ENCODE data around the gene SPARC.
A peak's percentile ranks its signal among the peaks of the same experiment; 100 is the strongest.

SPARC gene

DNA sequence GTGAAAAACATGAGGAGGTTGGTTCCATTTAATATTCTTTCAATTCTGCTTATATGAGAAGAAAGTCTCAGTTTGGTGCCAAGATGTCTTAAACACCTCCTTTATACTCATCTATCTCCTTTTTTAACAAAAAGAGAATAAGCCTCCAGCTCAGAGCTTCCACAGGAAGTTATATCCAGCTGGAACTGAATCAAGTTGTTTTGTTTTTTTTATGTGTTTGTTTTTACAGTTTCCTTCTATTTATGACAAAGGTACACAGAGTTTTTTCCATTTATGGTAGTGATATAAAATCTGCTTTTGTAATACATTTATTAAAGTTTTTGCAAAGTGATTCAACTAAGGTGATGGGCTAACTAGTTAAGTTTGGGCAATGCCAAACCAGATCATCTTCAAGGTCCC is 10.4 kb downstream of the SPARC start:
- no peak for DNase-seq
- TF ChIP-seq CTCF (IDR thresholded peaks at IDR 0.05; ENCODE audit: low read depth, low read length, missing control alignments), result no peak
- no peak overlapping the region for H3K4me3 ChIP-seq (ENCODE audit: low read depth, low read length)
- in situ Hi-C loops (cut with HindIII; ENCODE audit: low pct_ligation_motif_present, low sequenced_read_pairs), result no loop called here
- no peaks in the 10 kb centered on the region for H3K27me3 ChIP-seq (replicated peaks)
- peak overlapping the region; percentile 72 for H3K27ac ChIP-seq
- peaks cover 97% of the 10 kb centered on the region for H3K36me3 ChIP-seq (replicated peaks)

DNA sequence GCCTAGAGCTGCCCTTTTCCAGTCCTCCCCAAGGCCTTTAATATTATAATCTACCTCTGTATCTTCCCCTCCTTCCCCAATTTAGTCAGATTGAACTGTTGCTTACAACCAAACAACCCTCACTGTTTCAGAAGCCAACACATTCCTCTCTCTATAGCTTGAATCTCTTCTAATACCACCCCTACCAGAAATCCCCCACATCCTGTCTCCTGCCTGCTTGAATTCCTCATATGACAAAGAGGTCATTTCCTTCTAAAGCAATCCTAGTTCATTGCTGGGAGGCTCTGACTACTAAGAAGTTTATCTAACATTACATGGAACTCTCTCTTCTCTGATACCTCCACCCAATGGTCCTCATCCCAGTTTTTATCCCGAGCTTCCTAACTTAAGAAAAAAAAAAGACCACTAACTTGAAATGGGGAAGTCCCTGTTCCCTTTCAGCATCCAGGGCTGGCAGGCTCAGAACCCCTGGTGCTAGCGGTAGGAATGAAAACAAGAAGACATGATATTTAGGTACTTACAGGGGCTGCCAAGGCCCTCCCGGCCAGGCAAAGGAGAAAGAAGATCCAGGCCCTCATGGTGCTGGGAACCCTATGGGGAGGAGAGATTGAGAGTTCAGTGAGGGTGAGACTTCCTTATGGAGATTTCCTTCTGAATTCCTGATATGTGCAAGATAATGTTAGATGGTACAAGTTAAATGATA is 11.0 kb downstream of the SPARC start:
- in situ Hi-C loops (cut with HindIII; ENCODE audit: low pct_ligation_motif_present, low sequenced_read_pairs), result no loop called here
- no peak for DNase-seq
- peaks cover 97% of the 10 kb centered on the region for H3K36me3 ChIP-seq (replicated peaks)
- H3K27ac ChIP-seq, result peak overlapping the region; percentile 72
- no peak overlapping the region for H3K4me3 ChIP-seq (ENCODE audit: low read depth, low read length)
- H3K27me3 ChIP-seq (replicated peaks), result no peaks in the 10 kb centered on the region
- no peak for TF ChIP-seq CTCF (IDR thresholded peaks at IDR 0.05; ENCODE audit: low read depth, low read length, missing control alignments)

DNA sequence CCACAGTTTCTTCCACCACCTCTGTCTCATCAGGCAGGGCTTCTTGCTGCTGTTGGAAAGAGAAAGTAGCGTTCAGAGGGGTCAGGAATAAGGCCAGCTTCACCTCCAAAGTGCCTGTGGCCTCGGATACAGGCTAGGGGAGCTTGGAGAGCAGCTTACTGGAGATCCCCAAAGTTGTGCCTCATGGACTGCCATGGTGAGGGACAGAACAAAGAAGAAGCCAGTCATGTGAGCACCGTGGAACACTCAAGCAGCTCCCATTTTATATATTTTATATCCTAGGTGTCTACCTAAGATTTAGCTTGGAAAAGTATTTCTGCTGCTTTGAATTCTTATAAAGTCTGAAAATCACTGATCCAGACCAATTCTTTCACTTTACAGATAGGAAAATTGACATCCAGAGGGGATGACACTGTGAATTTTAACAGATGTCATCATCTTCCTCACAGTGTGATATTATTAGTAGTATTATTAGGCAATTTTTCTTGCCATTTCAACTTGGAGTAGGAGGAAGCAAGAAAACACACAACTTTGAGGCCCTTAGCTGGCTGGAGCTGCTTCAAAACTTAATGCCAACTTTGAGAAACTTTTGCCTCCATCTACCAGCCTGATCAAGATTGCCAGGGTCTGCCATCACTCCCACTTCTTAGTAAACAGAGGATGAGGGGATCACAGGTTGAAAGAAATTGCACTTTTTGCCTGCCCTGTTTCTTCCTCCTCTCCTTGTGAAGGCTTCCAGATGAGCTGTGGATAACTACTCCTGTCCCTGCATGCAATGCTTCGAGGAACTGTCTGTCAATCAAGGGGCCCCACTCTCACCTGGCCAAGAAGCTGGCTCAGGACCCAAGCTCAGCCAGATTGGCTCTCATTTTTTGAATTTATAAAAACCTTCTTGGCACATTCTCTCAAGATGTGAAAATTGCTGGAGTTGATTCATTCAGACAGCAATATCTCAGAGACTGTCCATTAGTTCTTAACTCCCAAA is 11.8 kb downstream of the SPARC start:
- no peak for TF ChIP-seq CTCF (IDR thresholded peaks at IDR 0.05; ENCODE audit: low read depth, low read length, missing control alignments)
- DNase-seq, result no peak
- H3K27me3 ChIP-seq (replicated peaks), result no peaks in the 10 kb centered on the region
- no peak overlapping the region for H3K4me3 ChIP-seq (ENCODE audit: low read depth, low read length)
- in situ Hi-C loops (cut with HindIII; ENCODE audit: low pct_ligation_motif_present, low sequenced_read_pairs), result no loop called here
- H3K36me3 ChIP-seq (replicated peaks), result peaks cover 100% of the 10 kb centered on the region
- peak overlapping the region; percentile 72 for H3K27ac ChIP-seq

DNA sequence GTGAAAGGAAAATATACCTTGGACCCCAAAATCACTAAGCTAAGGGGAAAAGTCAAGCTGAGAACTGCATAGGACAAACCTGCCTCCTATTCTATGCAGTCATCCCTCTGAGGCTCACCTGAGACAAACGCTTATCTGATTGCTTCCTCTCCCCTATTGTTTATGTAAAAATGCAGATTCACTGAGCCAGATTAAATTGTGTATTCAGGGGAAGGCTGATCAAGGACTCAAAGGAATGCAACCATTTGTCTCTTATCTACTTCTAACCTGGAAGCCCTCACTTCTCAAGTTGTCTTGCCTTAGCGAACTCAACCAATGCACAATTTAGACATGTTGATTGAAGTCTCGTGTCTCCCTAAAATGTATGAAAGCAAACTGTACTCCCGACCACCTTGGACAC is 13.3 kb downstream of the SPARC start:
- H3K4me3 ChIP-seq (ENCODE audit: low read depth, low read length), result no peak overlapping the region
- in situ Hi-C loops (cut with HindIII; ENCODE audit: low pct_ligation_motif_present, low sequenced_read_pairs), result no loop called here
- DNase-seq, result no peak
- H3K27ac ChIP-seq, result no peak overlapping the region
- H3K27me3 ChIP-seq (replicated peaks), result no peaks in the 10 kb centered on the region
- H3K36me3 ChIP-seq (replicated peaks), result peaks cover 100% of the 10 kb centered on the region
- no peak for TF ChIP-seq CTCF (IDR thresholded peaks at IDR 0.05; ENCODE audit: low read depth, low read length, missing control alignments)

DNA sequence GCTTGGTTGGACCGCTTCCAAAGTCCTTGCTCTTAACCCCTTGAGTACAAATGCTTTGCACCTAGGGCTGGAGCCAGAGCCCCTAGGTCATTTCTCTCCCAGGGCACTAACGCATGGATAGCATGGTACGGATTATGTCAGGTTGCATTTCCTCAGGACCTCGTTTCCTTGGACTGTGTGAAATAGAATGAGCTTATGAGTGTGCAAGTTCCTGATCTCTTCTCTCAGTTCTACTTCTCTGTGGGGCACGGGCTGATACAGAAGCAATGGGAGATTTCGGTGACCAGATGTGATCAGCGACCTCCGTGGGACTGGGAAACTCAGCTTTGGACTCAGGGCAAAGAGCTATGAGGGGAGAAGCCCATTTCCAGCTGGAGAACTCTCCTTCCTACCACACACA is 14.2 kb downstream of the SPARC start:
- no peak for TF ChIP-seq CTCF (IDR thresholded peaks at IDR 0.05; ENCODE audit: low read depth, low read length, missing control alignments)
- DNase-seq, result no peak
- H3K27me3 ChIP-seq (replicated peaks), result no peaks in the 10 kb centered on the region
- H3K27ac ChIP-seq, result peak overlapping the region; percentile 84
- H3K4me3 ChIP-seq (ENCODE audit: low read depth, low read length), result no peak overlapping the region
- in situ Hi-C loops (cut with HindIII; ENCODE audit: low pct_ligation_motif_present, low sequenced_read_pairs), result no loop called here
- H3K36me3 ChIP-seq (replicated peaks), result peaks cover 100% of the 10 kb centered on the region

Data from brain microvascular endothelial cell (primary cell).